Suprapubic skin (tissue), 4 donors: ENCODE measurements around the gene CHMP4A.

Source experiments
- CTCF ChIP-seq, 2 donors: fragments of 200-600 bp in 1 of 2; fragments of 450-650 bp in 1 of 2; sonication (generic) in 1 of 2; IDR thresholded peaks; one replicate each; pipeline ENCODE4 v1.5.1; 2016 to 2019; ENCODE audit warnings: antibody characterized with exemption in 2 of 2, mild to moderate bottlenecking in 1 of 2, moderate library complexity in 1 of 2
- EP300 ChIP-seq: sonication (generic); formaldehyde crosslinking; IDR thresholded peaks from one replicate; pipeline ENCODE4 v1.6.1; 2017; ENCODE audit warnings: antibody characterized with exemption
- POLR2A ChIP-seq, 2 donors: fragments of 450-650 bp; IDR thresholded peaks; one replicate each; pipeline ENCODE4 v1.6.1; 2017; ENCODE audit warnings: antibody characterized with exemption in 2 of 2, mild to moderate bottlenecking in 2 of 2, moderate library complexity in 2 of 2
- POLR2AphosphoS5 ChIP-seq, 3 donors: sonication (generic); formaldehyde crosslinking; IDR thresholded peaks; one replicate each; pipeline ENCODE4 v1.6.1; 2017; ENCODE audit warnings: antibody characterized with exemption in 3 of 3

GRCh38 chr14:24183014-24183481 is 30.2 kb downstream of the CHMP4A start:
- TF ChIP-seq CTCF (IDR thresholded peaks at IDR 0.05) (no peak), POLR2A (IDR thresholded peaks at IDR 0.05) (no peak), EP300 (no peak), POLR2AphosphoS5 (IDR thresholded peaks at IDR 0.05) (no peak)
